ENCODE data around the gene AOAH. TPM values are rescaled to one million over a fixed set of nuclear protein-coding genes. Genes with fewer than 3 reads are reported as not detected.

Gene AOAH
- total RNA-seq, 1 donor from 2014 or later: 5.5 TPM

GRCh38 chr7:36668750-36669149 lies 55.5 kb downstream of the AOAH start:
- no peak overlapping the region for H3K4me2 ChIP-seq
- TF ChIP-seq EZH2 (IDR thresholded peaks at IDR 0.05): no peak
- no peak for TF ChIP-seq CTCF (IDR thresholded peaks at IDR 0.05)
- TF ChIP-seq EZH2phosphoT487 (IDR thresholded peaks at IDR 0.05): no peak
- H4K20me1 ChIP-seq (ENCODE audit: low read depth): no peaks in the 10 kb centered on the region
- no peak overlapping the region for H3K9ac ChIP-seq
- H3K36me3 Mint-ChIP-seq: no peaks in the 10 kb centered on the region
- H2AFZ ChIP-seq (replicated peaks): no peak overlapping the region
- DNase-seq (ENCODE audit: low spot score): no peak
- H3K9me3 ChIP-seq (ENCODE audit: low read depth): no peaks in the 10 kb centered on the region
- peaks cover 3% of the 10 kb centered on the region for H3K27me3 Mint-ChIP-seq (ENCODE audit: insufficient read depth, low read depth)
- peaks cover 9% of the 10 kb centered on the region for H3K4me1 Mint-ChIP-seq
- no peaks in the 10 kb centered on the region for H3K36me3 ChIP-seq
- H3K27ac ChIP-seq: no peak overlapping the region
- no peaks in the 10 kb centered on the region for H3F3A ChIP-seq (ENCODE audit: low read depth)
- H3K4me3 ChIP-seq: no peak overlapping the region
- H3K4me3 Mint-ChIP-seq: no peak overlapping the region
- no peaks in the 10 kb centered on the region for H3K27me3 ChIP-seq
- no peaks in the 10 kb centered on the region for H3K79me2 ChIP-seq (ENCODE audit: low read depth)
- peak overlapping the region; percentile 31 for H3K27ac Mint-ChIP-seq
- H3K9me3 Mint-ChIP-seq: peaks cover 20% of the 10 kb centered on the region
- no peaks in the 10 kb centered on the region for H3K4me1 ChIP-seq

- H3K4me1 ChIP-seq: no peaks in the 10 kb centered on the region
- H3K9me3 Mint-ChIP-seq: peaks cover 23% of the 10 kb centered on the region
- no peak overlapping the region for H3K27ac Mint-ChIP-seq
- H3K9me3 ChIP-seq (ENCODE audit: low read depth): no peaks in the 10 kb centered on the region
- H4K20me1 ChIP-seq (ENCODE audit: low read depth): no peaks in the 10 kb centered on the region
- peaks cover 9% of the 10 kb centered on the region for H3K4me1 Mint-ChIP-seq
- H3K27me3 ChIP-seq: no peaks in the 10 kb centered on the region
- H3K27me3 Mint-ChIP-seq (ENCODE audit: insufficient read depth, low read depth): peaks cover 4% of the 10 kb centered on the region
- H3K36me3 Mint-ChIP-seq: no peaks in the 10 kb centered on the region
- H3K27ac ChIP-seq: no peak overlapping the region
- no peak for TF ChIP-seq CTCF (IDR thresholded peaks at IDR 0.05)
- TF ChIP-seq EZH2phosphoT487 (IDR thresholded peaks at IDR 0.05): no peak
- TF ChIP-seq EZH2 (IDR thresholded peaks at IDR 0.05): no peak
- no peak overlapping the region for H3K4me3 Mint-ChIP-seq
- DNase-seq (ENCODE audit: low spot score): no peak
- no peaks in the 10 kb centered on the region for H3K36me3 ChIP-seq
- no peak overlapping the region for H3K9ac ChIP-seq
- no peak overlapping the region for H2AFZ ChIP-seq (replicated peaks)
- no peaks in the 10 kb centered on the region for H3K79me2 ChIP-seq (ENCODE audit: low read depth)
- H3K4me2 ChIP-seq: no peak overlapping the region
- no peaks in the 10 kb centered on the region for H3F3A ChIP-seq (ENCODE audit: low read depth)
- no peak overlapping the region for H3K4me3 ChIP-seq
These were observed 56.2 kb downstream of the AOAH start for GRCh38 chr7:36668080-36668479.

GRCh38 chr7:36667007-36667745 lies 57.1 kb downstream of the AOAH start:
- peaks cover 1% of the 10 kb centered on the region for H3K4me1 ChIP-seq
- no peak overlapping the region for H3K4me3 ChIP-seq
- no peaks in the 10 kb centered on the region for H3K27me3 ChIP-seq
- DNase-seq (ENCODE audit: low spot score): no peak
- H3K79me2 ChIP-seq (ENCODE audit: low read depth): no peaks in the 10 kb centered on the region
- H3K4me3 Mint-ChIP-seq: no peak overlapping the region
- H3K36me3 Mint-ChIP-seq: no peaks in the 10 kb centered on the region
- peaks cover 6% of the 10 kb centered on the region for H3K27me3 Mint-ChIP-seq (ENCODE audit: insufficient read depth, low read depth)
- peaks cover under 1% of the 10 kb centered on the region for H3F3A ChIP-seq (ENCODE audit: low read depth)
- no peak for TF ChIP-seq EZH2 (IDR thresholded peaks at IDR 0.05)
- no peak for TF ChIP-seq CTCF (IDR thresholded peaks at IDR 0.05)
- TF ChIP-seq EZH2phosphoT487 (IDR thresholded peaks at IDR 0.05): no peak
- H3K27ac ChIP-seq: no peak overlapping the region
- no peak overlapping the region for H3K9ac ChIP-seq
- no peak overlapping the region for H2AFZ ChIP-seq (replicated peaks)
- no peak overlapping the region for H3K27ac Mint-ChIP-seq
- peaks cover 9% of the 10 kb centered on the region for H3K4me1 Mint-ChIP-seq
- no peak overlapping the region for H3K4me2 ChIP-seq
- no peaks in the 10 kb centered on the region for H3K9me3 ChIP-seq (ENCODE audit: low read depth)
- no peaks in the 10 kb centered on the region for H4K20me1 ChIP-seq (ENCODE audit: low read depth)
- no peaks in the 10 kb centered on the region for H3K36me3 ChIP-seq
- peaks cover 24% of the 10 kb centered on the region for H3K9me3 Mint-ChIP-seq

Data from neural progenitor cell (in vitro differentiated cells).